ENCODE data around the gene IRGQ. TPM values are rescaled to one million over a fixed set of nuclear protein-coding genes. Genes with fewer than 3 reads are reported as not detected.

Gene IRGQ
- total and polyA plus RNA-seq, 2 donors (not counting 3 experiments of a cell fraction or from before 2014, with no cell fraction given) = 15.8 to 33.2 TPM

DNA sequence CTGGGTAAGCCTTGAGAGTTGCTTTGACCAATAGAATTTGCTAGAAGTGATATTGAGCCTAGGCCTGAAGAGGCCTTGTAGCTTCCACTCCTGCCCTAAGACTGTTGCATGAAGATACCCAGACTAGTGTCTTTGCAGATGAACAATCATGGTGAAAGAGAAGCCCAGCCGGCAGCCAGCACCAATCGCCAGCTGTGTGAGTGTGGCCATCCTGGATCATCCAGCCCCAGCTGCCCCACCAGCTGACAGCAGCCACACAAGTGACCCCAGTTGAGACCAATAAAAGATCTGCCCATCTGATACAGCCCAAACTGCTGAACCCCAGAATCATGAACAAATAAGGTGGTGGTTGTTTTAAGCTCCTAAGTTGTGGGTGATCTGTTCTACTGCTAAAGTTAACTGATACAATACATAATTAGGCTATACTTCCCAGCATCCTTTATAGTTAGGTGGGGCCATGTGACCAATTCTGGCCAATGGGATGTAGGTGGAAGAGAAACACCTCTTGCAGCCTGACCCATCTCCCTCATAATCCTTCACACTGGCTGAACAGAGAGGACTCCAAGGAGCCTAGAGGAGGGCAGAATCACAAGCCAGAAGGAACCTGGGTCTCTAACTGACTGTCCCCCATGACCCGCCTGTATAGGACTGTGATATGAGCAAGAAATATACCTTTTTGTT is 32.9 kb upstream of the IRGQ start:
- Histone ChIP-seq H3K9ac (replicated peaks; ENCODE audit: extremely low read depth, insufficient read depth, low read length) (no peak overlapping the region), H3K4me2 (ENCODE audit: insufficient read depth, low read length) (no peak overlapping the region), H2AFZ (ENCODE audit: low read depth, low read length) (no peak overlapping the region), H3K79me2 (ENCODE audit: control insufficient read depth, insufficient read depth, low read length) (no peaks in the 10 kb centered on the region), H3K4me1 (ENCODE audit: control insufficient read depth, extremely low read depth, insufficient read depth, low read length) (no peaks in the 10 kb centered on the region), H3K27ac (ENCODE audit: insufficient read depth, low read depth, low read length) (no peak overlapping the region), H3K9me3 (replicated peaks; ENCODE audit: control insufficient read depth, insufficient read depth, low read length) (no peaks in the 10 kb centered on the region), H3K4me3 (replicated peaks in 1 of 3; ENCODE audit: insufficient read depth in 1 of 3, low read depth in 1 of 3, low read length in 3 of 3) (no peak overlapping the region), H3K9me1 (replicated peaks; ENCODE audit: control insufficient read depth, extremely low read depth, insufficient read depth, low read length) (no peaks in the 10 kb centered on the region), H3K36me3 (ENCODE audit: control insufficient read depth in 2 of 2, extremely low read depth in 1 of 2, insufficient read depth in 2 of 2, low read length in 2 of 2) (no peaks in the 10 kb centered on the region), H4K20me1 (replicated peaks; ENCODE audit: control insufficient read depth, extremely low read depth, insufficient read depth, low read length) (no peaks in the 10 kb centered on the region), H3K27me3 (ENCODE audit: control insufficient read depth in 2 of 2, insufficient read depth in 2 of 2, low read length in 2 of 2) (peaks cover 0 to 3% of the 10 kb centered on the region in 2 experiments)
- TF ChIP-seq MYC (IDR thresholded peaks at IDR 0.05; ENCODE audit: low read depth, low read length) (no peak), JUN (IDR thresholded peaks at IDR 0.05; ENCODE audit: borderline replicate concordance, insufficient read depth, insufficient read length, low read depth) (no peak), POLR2A (IDR thresholded peaks at IDR 0.05; ENCODE audit: low read depth, low read length) (no peak), GATA2 (IDR thresholded peaks at IDR 0.05; ENCODE audit: insufficient read depth, insufficient read length, low read depth, low read length) (no peak), FOS (IDR thresholded peaks at IDR 0.05; ENCODE audit: borderline replicate concordance, insufficient read depth, low read length) (no peak)
- TF ChIP-seq, protein P1, sequence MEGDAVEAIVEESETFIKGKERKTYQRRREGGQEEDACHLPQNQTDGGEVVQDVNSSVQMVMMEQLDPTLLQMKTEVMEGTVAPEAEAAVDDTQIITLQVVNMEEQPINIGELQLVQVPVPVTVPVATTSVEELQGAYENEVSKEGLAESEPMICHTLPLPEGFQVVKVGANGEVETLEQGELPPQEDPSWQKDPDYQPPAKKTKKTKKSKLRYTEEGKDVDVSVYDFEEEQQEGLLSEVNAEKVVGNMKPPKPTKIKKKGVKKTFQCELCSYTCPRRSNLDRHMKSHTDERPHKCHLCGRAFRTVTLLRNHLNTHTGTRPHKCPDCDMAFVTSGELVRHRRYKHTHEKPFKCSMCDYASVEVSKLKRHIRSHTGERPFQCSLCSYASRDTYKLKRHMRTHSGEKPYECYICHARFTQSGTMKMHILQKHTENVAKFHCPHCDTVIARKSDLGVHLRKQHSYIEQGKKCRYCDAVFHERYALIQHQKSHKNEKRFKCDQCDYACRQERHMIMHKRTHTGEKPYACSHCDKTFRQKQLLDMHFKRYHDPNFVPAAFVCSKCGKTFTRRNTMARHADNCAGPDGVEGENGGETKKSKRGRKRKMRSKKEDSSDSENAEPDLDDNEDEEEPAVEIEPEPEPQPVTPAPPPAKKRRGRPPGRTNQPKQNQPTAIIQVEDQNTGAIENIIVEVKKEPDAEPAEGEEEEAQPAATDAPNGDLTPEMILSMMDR (IDR thresholded peaks at IDR 0.05; ENCODE audit: extremely low read depth in 1 of 2, insufficient read depth in 1 of 2, low read depth in 1 of 2, low read length in 2 of 2) = no peak
- TF ChIP-seq, protein P2, sequence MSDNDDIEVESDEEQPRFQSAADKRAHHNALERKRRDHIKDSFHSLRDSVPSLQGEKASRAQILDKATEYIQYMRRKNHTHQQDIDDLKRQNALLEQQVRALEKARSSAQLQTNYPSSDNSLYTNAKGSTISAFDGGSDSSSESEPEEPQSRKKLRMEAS (IDR thresholded peaks at IDR 0.05; ENCODE audit: insufficient read depth, insufficient read length) = no peak
- intact Hi-C loops (cut with micrococcal nuclease) (no loop called here), dilution Hi-C loops (cut with MboI; ENCODE audit: extremely low pct_ligation_motif_present, low sequenced_read_pairs) (no loop called here)
- ChIA-PET POLR2A (no interaction called here), CTCF (no interaction called here)
- DNase-seq (ENCODE audit: low read depth, low spot score) (no peak), FAIRE-seq (no peak)
- BruUV-seq (replicated peaks) = no TSS peak
